Immature natural killer cell (primary cell): ENCODE data around the gene MED12L. TPM values are rescaled to one million over a fixed set of nuclear protein-coding genes. Genes with fewer than 3 reads are reported as not detected.

Source experiments
- DNase-seq, 3 donors: peaks; one replicate each; pipeline ENCODE4 v3.0.0; 2022; ENCODE audit warnings: mixed read lengths in 1 of 3
- H3K27ac Mint-ChIP-seq, 6 donors: one replicate each; pipeline ENCODE4 v1.8.0; 2020; ENCODE audit warnings: mixed read lengths in 6 of 6, mild to moderate bottlenecking in 5 of 6, inconsistent platforms in 4 of 6, moderate library complexity in 3 of 6
- H3K27me3 Mint-ChIP-seq, 3 donors: one replicate each; pipeline ENCODE4 v1.8.0; 2020 to 2021; ENCODE audit warnings: low read depth in 3 of 3, mild to moderate bottlenecking in 3 of 3, mixed read lengths in 3 of 3, moderate library complexity in 3 of 3, inconsistent platforms in 1 of 3
- H3K36me3 Mint-ChIP-seq, 3 donors: one replicate each; pipeline ENCODE4 v1.8.0; 2020; ENCODE audit warnings: mixed read lengths in 3 of 3, inconsistent platforms in 2 of 3, mild to moderate bottlenecking in 2 of 3
- H3K4me1 Mint-ChIP-seq, 2 donors: one replicate each; pipeline ENCODE4 v1.8.0; 2020; ENCODE audit warnings: inconsistent platforms in 2 of 2, mild to moderate bottlenecking in 2 of 2, mixed read lengths in 2 of 2, moderate library complexity in 1 of 2
- H3K4me3 Mint-ChIP-seq, 5 donors: one replicate each; pipeline ENCODE4 v1.8.0; 2020; ENCODE audit warnings: mild to moderate bottlenecking in 5 of 5, mixed read lengths in 5 of 5, inconsistent platforms in 3 of 5, moderate library complexity in 3 of 5
- H3K9me3 Mint-ChIP-seq, 6 donors: one replicate each; pipeline ENCODE4 v1.8.0; 2020; ENCODE audit warnings: mild to moderate bottlenecking in 6 of 6, mixed read lengths in 6 of 6, inconsistent platforms in 4 of 6, moderate library complexity in 3 of 6
- polyA plus RNA-seq, 3 donors: library from polyadenylated mRNA; unstranded; fragments of 300-500 nt; fragmentation: Illumina TruSeq; gene quantifications; one replicate each; pipeline ENCODE4 v1.2.3, GENCODE V29; 2021

MED12L gene
- polyA plus RNA-seq, 3 donors from 2014 or later = 0.18 TPM; not detected in 2

DNA sequence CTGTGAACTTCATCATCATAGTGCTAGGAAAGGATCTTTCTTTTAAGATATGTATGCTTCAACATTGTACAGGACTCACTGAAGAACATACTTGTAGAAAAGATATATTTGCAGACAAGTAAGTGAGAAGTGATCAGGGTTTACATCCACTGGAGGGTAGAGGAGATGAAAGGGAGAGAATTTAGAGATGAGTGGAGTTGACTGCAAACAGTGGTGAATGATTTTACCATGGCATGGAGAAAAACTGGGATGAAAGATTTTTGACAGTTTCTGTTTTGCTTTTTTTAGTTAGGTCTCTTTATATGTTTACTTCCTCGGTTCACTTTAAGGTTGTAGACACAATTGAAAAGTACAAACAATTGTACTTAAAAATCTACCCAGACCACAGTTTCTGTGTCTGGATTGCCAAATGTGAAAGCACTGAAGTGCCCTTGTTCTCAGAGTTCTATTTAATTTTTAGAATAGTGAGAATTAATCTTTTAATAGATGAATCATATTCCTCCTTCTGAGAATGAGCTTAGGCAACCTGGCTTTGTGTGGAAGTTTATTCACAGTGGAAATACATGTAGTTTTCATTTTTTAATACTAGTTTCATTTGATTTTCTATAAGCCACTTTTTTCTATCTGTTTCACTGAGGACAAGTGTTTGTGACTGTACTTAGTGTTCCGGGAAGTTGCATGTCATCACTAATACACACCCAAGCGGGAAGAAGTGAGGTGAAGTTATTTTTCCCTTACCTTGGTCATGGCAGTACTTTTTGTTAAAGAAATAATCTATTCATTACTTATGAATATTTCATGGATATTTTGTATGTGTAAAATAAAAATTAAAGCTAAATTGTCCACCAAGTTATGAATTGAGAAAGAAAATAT lies 119.3 kb downstream of the MED12L start:
- Mint-ChIP-seq H3K4me1 (peaks cover 62 to 69% of the 10 kb centered on the region in 2 donors), H3K4me3 (peak overlapping the region; percentile 39 to 82 (median 56))

DNA sequence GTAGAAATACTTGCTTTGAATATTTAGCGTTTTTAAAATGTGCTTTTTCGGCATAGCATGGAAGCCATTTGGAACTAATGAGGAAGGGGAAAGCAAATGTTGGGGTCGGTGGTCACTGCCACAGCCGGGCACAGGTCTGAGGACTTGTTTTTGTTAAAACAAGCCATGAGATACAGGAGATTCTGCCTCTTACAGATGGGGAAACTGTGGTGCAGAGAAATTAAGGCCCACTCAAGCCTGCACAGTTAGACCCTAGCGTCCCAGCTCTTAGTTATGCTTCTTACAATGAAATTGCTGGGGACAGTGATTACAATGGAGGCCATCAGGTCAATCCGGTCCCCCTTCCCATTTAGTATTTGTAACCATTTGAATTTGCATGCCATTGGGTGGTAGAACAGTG lies 120.0 kb downstream of the MED12L start:
- peak overlapping the region in 1 of 5 donors; percentile 82 for H3K4me3 Mint-ChIP-seq
- no peaks in the 10 kb centered on the region for H3K9me3 Mint-ChIP-seq
- H3K4me1 Mint-ChIP-seq = peaks cover 60 to 69% of the 10 kb centered on the region in 2 donors
- no peak for DNase-seq
- H3K27me3 Mint-ChIP-seq = peaks cover 0 to 10% (median 5%) of the 10 kb centered on the region in 3 donors
- H3K27ac Mint-ChIP-seq = peak overlapping the region in 5 of 6 donors; percentile 29 to 86 (median 62)
- peaks cover 0 to 5% (median 0%) of the 10 kb centered on the region in 3 donors for H3K36me3 Mint-ChIP-seq

More for the DNA sequence above, 119.3 kb downstream of the MED12L start:
- Mint-ChIP-seq H3K36me3 (peaks cover 0 to 5% (median 0%) of the 10 kb centered on the region in 3 donors), H3K27ac (peak overlapping the region; percentile 86 to 96 (median 92)), H3K9me3 (no peaks in the 10 kb centered on the region), H3K27me3 (peaks cover 0 to 10% (median 5%) of the 10 kb centered on the region in 3 donors)
- DNase-seq = no peak

DNA sequence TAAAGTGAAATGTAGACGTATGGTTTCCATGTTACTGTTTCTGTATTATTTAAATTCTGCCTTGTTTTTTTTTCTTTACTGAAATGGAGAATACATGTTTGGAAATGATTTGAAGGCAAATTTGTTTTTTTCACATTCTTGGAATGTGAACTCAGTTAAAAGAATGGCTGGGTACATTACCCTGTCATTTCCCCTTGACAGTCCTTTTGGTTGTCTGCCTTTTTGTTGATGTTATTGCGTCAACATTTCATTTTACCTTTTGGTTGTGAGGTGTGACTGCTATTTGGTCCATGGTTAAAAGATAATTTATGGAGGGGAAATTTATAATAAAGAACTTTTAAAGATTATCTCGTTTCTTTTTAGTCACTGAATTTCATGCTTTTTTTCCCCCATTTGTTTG lies 120.7 kb downstream of the MED12L start:
- H3K27me3 Mint-ChIP-seq = peaks cover 0 to 7% (median 5%) of the 10 kb centered on the region in 3 donors

DNA sequence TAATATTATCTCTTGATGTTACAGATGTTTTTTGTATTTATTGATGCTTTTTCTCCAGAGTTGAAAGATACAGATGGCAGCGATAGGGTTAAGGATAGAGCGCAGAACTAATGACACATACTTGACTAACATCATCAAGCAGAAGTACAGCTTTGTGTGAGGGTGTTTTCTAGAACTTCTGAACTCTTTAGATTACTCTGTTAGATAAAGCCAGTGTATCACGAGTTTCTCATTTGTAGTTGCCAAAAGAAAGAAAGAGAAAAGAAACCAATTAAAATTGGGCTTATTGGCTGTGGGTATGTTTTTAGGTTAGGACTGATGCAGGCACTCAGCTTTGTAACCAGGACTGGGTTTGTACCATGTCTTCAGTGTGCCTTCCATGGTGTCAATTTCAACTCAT lies 124.2 kb downstream of the MED12L start:
- Mint-ChIP-seq H3K4me3 (peak overlapping the region in 2 of 5 donors; percentile 46), H3K4me1 (peaks cover 34 to 36% of the 10 kb centered on the region in 2 donors), H3K27ac (peak overlapping the region in 5 of 6 donors; percentile 39 to 71 (median 49))

More for the DNA sequence above, 120.7 kb downstream of the MED12L start:
- no peak for DNase-seq
- H3K4me1 Mint-ChIP-seq = peaks cover 60 to 69% of the 10 kb centered on the region in 2 donors
- H3K36me3 Mint-ChIP-seq = peaks cover 0 to 5% (median 0%) of the 10 kb centered on the region in 3 donors
- H3K4me3 Mint-ChIP-seq = peak overlapping the region in 1 of 5 donors; percentile 82
- H3K9me3 Mint-ChIP-seq = no peaks in the 10 kb centered on the region
- peak overlapping the region in 2 of 6 donors; percentile 12 to 86 for H3K27ac Mint-ChIP-seq

DNA sequence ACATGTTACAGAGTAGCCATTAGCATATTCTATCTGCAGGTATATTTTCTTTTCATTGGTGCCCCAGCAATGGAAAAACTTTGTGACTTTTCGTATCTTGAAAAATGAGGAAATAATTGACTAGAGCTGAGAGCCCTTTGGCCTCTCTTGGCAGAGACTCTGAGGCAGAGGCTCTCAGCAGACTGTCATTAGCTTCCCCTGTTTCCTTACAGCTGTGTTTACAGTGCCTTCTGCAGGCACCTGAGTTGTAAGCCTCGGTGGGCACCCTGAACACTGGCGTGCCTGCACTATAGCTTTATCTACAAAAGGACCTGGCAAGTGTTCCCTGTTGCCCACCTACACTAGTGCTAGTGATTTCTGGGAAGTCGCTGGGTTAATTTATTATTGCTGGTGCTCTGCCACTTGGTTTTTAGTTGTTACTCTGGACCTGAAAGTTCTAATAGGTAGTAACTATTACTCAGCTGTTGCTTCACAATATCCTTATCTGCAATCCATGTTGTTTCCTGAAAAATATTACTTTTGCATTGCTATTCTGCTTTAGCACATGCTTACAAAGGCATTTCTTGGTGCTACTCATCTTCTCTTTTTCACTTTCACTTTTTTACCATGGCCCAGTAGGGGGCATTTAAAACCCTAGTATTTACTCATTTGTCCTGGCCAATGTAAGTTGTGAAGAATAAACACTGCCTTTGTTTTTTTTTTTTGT lies 125.4 kb downstream of the MED12L start:
- H3K27ac Mint-ChIP-seq = peak overlapping the region in 1 of 6 donors; percentile 63
- no peaks in the 10 kb centered on the region for H3K9me3 Mint-ChIP-seq
- H3K36me3 Mint-ChIP-seq = peaks cover 0 to 5% (median 0%) of the 10 kb centered on the region in 3 donors
- no peak for DNase-seq
- H3K4me1 Mint-ChIP-seq = peaks cover 29 to 30% of the 10 kb centered on the region in 2 donors
- no peaks in the 10 kb centered on the region for H3K27me3 Mint-ChIP-seq
- H3K4me3 Mint-ChIP-seq = peak overlapping the region in 3 of 5 donors; percentile 22 to 55 (median 43)

More for the DNA sequence above, 124.2 kb downstream of the MED12L start:
- H3K27me3 Mint-ChIP-seq = peaks cover 0 to 2% (median 0%) of the 10 kb centered on the region in 3 donors
- no peaks in the 10 kb centered on the region for H3K9me3 Mint-ChIP-seq
- H3K36me3 Mint-ChIP-seq = peaks cover 0 to 5% (median 0%) of the 10 kb centered on the region in 3 donors
- DNase-seq = peak in 1 of 3 donors; percentile 36

DNA sequence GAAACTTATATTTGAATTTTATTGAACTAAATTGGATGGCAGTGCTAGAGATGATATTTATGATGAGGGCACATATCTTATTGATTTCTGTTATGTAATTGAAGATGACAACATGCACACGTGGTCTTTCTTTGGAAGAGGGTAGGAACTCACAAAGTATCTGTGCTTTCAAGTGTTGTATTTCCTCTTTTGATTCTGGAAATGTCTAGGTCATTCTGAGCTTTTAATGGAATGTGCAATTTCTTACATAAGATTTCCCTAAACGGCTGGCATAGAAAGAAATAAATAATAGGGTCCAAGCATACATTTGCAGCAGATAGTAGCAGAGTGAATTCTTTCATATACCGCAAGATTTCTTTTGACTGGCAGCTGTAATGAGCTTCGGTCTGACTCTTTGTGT lies 127.7 kb downstream of the MED12L start:
- no peak for DNase-seq
- Mint-ChIP-seq H3K36me3 (no peaks in the 10 kb centered on the region), H3K27ac (no peak overlapping the region), H3K4me3 (no peak overlapping the region), H3K27me3 (peaks cover 0 to 2% (median 2%) of the 10 kb centered on the region in 3 donors), H3K4me1 (peaks cover 24 to 29% of the 10 kb centered on the region in 2 donors), H3K9me3 (no peaks in the 10 kb centered on the region)

DNA sequence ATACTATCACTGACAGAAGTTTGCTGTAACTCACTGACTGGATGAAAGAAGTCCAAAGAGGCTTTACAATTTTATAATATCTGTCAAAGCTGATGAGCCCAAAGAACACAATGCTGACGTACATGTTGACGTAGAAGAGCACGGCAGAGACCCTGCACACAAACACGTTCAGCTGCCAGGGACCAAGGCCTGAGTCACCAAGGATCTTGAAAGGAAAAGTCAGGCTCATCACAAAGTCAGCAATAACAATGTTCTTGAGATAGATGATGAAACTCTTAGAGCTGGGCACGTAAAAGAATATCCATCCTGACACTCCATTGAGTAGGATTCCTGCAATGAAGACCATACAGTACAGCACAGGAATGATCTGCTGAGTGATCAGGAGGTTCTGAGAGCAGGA lies 128.4 kb downstream of the MED12L start:
- H3K27ac Mint-ChIP-seq = no peak overlapping the region
- no peak for DNase-seq
- H3K36me3 Mint-ChIP-seq = no peaks in the 10 kb centered on the region
- peaks cover 0 to 2% (median 2%) of the 10 kb centered on the region in 3 donors for H3K27me3 Mint-ChIP-seq
- H3K9me3 Mint-ChIP-seq = no peaks in the 10 kb centered on the region
- no peak overlapping the region for H3K4me3 Mint-ChIP-seq
- H3K4me1 Mint-ChIP-seq = peaks cover 21 to 24% of the 10 kb centered on the region in 2 donors

DNA sequence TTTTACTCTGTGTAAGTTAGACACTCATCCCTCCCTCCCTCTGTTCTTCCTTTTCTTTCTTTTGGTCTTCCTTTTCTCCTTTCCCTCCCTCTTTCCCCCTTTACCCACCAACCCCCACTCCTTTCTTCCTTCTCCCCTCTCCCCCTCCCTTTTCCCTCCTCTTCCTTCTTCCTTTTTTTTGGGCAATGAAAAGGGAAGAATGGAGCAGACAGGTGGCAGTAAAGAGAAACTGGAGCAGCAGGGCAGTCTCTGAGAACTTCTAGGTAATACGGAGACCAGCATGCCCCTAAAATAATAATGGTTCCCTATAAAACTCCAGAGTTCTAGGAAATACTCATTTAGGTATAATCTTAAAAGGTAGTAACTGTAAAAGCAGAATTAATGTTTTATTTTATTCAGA lies 129.0 kb downstream of the MED12L start:
- Mint-ChIP-seq H3K9me3 (no peaks in the 10 kb centered on the region), H3K36me3 (no peaks in the 10 kb centered on the region), H3K4me1 (peaks cover 15 to 19% of the 10 kb centered on the region in 2 donors), H3K27me3 (peaks cover 0 to 2% (median 2%) of the 10 kb centered on the region in 3 donors), H3K27ac (no peak overlapping the region), H3K4me3 (no peak overlapping the region)
- DNase-seq = no peak

DNA sequence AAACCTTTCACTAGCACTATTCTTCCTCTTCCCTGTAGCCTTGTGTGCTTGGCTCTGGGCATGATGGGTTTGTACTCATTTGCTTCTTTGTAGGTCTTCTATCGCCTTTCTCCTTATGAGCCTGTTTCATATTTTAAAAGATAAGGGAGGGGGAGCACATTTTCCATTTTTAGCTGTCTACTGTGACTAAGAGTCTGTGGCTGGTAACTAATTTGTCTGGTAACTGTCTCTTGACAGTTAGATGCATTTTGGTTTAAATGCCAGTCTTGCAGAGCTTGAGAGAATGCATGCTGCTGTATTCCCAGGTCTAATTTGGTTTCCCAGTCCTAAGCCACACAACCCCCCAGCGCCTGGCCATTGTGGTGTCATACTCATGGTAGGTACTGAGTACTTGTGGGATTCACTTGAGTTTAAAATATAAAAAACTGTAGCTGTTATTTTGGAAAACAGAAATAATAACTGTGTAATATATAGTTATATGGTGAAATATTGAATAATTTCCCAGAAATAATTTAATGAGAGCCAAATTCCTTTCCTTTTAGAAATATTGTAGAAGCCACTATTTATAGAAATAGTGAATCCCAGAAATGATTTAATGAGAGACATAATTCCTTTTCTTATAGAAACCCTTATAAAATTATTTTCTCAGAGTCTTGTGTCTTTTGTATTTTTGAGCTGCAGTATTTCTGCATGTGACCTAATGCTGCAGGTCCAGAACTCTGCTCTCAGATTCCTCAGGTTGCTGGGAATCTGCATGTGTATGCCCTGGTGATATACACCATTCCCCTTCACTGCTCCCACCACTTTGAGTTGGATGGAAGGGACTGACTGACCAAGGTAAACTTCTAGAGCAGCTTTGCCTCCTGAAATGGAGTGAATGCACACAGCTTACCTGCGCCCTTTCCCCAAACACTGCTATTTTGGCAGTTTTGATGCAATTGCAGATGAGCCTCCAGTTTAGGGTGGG lies 131.5 kb downstream of the MED12L start:
- DNase-seq = no peak
- H3K36me3 Mint-ChIP-seq = peaks cover 6 to 8% (median 6%) of the 10 kb centered on the region in 3 donors
- H3K27ac Mint-ChIP-seq = peak overlapping the region in 1 of 6 donors; percentile 24
- H3K27me3 Mint-ChIP-seq = peaks cover 0 to 2% (median 2%) of the 10 kb centered on the region in 3 donors
- H3K4me1 Mint-ChIP-seq = peaks cover 0 to under 1% of the 10 kb centered on the region in 2 donors
- peaks cover 0 to 6% (median 0%) of the 10 kb centered on the region in 6 donors for H3K9me3 Mint-ChIP-seq
- no peak overlapping the region for H3K4me3 Mint-ChIP-seq

DNA sequence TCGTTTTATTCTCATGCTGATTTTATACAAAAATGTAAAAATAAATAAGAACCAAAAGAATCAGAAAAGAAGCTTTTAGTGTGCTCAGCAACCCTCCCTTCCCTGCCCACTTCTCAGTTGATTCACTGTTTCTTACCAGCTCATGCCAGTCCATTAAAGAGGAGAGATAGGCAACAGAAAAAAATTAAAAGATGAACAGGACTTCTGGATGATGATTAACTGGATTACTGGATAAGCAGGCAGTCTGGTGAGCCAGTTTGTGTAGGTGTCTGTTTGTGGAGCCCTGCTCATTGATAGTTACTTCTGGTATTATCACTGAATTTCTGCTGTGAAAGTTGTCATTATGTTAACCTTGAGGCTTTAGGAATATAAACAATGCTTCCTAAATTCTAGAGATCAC lies 132.7 kb downstream of the MED12L start:
- peaks cover 6 to 14% (median 12%) of the 10 kb centered on the region in 3 donors for H3K36me3 Mint-ChIP-seq
- no peak overlapping the region for H3K27ac Mint-ChIP-seq
- H3K4me1 Mint-ChIP-seq = peaks cover 0 to 6% of the 10 kb centered on the region in 2 donors

DNA sequence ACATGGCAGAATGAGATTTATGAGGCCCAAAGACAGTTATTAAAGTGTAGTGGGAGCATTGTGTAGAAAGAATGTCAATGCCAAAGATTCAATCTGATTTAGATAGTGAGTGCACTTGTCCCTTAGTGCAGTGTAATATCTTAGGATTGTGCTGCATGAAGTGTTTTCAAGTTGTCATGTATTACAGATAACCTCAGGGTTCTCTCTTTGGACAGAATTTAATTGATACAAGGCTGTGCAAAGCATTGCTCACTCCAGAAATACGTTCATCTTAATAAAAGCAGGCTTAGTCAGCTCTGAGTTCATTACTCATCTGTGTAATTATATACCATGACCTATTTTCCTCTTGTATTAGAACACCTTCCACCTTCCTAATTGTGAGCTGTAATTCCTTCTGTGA lies 133.6 kb downstream of the MED12L start:
- Mint-ChIP-seq H3K4me1 (peaks cover 8 to 10% of the 10 kb centered on the region in 2 donors), H3K4me3 (no peak overlapping the region), H3K27ac (no peak overlapping the region), H3K9me3 (peaks cover 0 to 6% (median 0%) of the 10 kb centered on the region in 6 donors), H3K27me3 (peaks cover 0 to 2% (median 2%) of the 10 kb centered on the region in 3 donors), H3K36me3 (peaks cover 6 to 14% (median 12%) of the 10 kb centered on the region in 3 donors)
- no peak for DNase-seq

More for the DNA sequence above, 132.7 kb downstream of the MED12L start:
- Mint-ChIP-seq H3K4me3 (no peak overlapping the region), H3K9me3 (peaks cover 0 to 6% (median 0%) of the 10 kb centered on the region in 6 donors), H3K27me3 (peaks cover 0 to 2% (median 2%) of the 10 kb centered on the region in 3 donors)
- DNase-seq = no peak

DNA sequence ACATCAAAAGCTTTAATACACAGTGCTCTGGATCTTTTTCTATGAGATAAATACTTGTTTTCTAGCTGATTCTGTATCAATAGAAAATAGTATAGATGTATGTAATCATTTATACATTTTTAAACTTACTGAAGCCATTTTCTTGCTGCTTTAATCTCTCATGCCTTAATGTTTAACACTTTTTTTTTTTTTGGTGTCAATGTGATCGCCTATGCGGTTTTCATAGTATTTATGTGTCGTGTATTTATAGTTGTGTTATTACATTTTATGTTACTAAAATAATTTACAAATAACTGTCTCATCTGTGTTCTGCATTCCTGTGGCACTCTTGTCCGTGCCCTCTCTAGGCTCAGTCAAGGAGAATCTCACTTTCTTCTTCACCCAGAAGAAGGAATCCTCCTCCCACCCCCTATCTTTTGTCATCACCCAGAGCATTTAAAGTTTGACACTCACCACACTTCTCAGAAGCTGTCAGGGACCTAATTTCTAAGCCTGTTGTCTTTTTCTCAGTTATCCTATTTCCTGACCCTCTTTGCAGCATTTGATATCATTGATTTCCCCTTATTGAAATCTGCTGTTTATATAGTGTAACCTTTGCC lies 138.9 kb downstream of the MED12L start:
- Mint-ChIP-seq H3K36me3 (peaks cover 6 to 14% (median 12%) of the 10 kb centered on the region in 3 donors), H3K4me1 (peaks cover 48 to 49% of the 10 kb centered on the region in 2 donors), H3K9me3 (peaks cover 0 to 6% (median 0%) of the 10 kb centered on the region in 6 donors), H3K27ac (peak overlapping the region; percentile 37 to 93 (median 77)), H3K27me3 (peaks cover 0 to 3% (median 0%) of the 10 kb centered on the region in 3 donors), H3K4me3 (peak overlapping the region; percentile 40 to 77 (median 63))
- DNase-seq = peak in 2 of 3 donors; percentile 23 to 42
